ENCODE measurements around the gene NFATC1. TPM values are rescaled to one million over a fixed set of nuclear protein-coding genes. Genes with fewer than 3 reads are reported as not detected.

The NFATC1 gene
- total RNA-seq, 5 donors from 2014 or later (not counting 1 experiment from before 2014, with no cell fraction given) = 58.1 to 108 (median 66.0) TPM

- H3K4me3 ChIP-seq (ENCODE audit: control insufficient read depth in 1 of 2, extremely low read depth in 1 of 2, low read length in 1 of 2) = peak overlapping the region; percentile 48 to 53
- Mint-ChIP-seq H3K36me3 (peaks cover 7% of the 10 kb centered on the region), H3K27ac (peak overlapping the region; percentile 94 to 95), H3K4me1 (peaks cover 65 to 91% (median 79%) of the 10 kb centered on the region in 3 donors), H3K27me3 (no peaks in the 10 kb centered on the region), H3K9me3 (no peaks in the 10 kb centered on the region), H3K4me3 (peak overlapping the region; percentile 79 to 86 (median 80))
- no peaks in the 10 kb centered on the region for H3K27me3 ChIP-seq (replicated peaks in 1 of 2; ENCODE audit: control insufficient read depth in 2 of 2, extremely low read depth in 1 of 2, insufficient read depth in 2 of 2, low read length in 1 of 2)
- peaks cover under 1 to 4% of the 10 kb centered on the region in 2 donors for H3K36me3 ChIP-seq (ENCODE audit: control insufficient read depth in 2 of 2, extremely low read depth in 1 of 2, insufficient read depth in 1 of 2, low read length in 1 of 2)
- DNase-seq (peak; percentile 44 to 89 (median 74)), ATAC-seq (replicated peaks in 1 of 4) (peak; percentile 2 to 46 (median 30))
- ChIA-PET CTCF (interaction anchor here in 1 of 2 donors (0.5 to 1.8 kb wide), 5 partner anchors 55 to 512 kb away, joined by 3 to 7 read pairs (median 4); partner anchors contain the start of gene RBFA), POLR2A (interaction anchor here (0.6 to 1.6 kb wide), 3 partner anchors 15 to 129 kb away, joined by 4 to 7 read pairs (median 5); no protein-coding TSS in a partner anchor)
- WGBS (ENCODE audit: insufficient coverage) = 11% methylated on average over 10 of the region's 17 CpGs
- H3K27ac ChIP-seq (ENCODE audit: low read length) = peak overlapping the region; percentile 89
- H3K4me1 ChIP-seq (ENCODE audit: control insufficient read depth in 1 of 2, extremely low read depth in 1 of 2, insufficient read depth in 2 of 2, low read length in 2 of 2) = peaks cover 54 to 92% of the 10 kb centered on the region in 2 experiments
- H3K9me3 ChIP-seq = no peaks in the 10 kb centered on the region
Observed at GRCh38 chr18:79522451-79523205, 126.9 kb downstream of the NFATC1 start.

GRCh38 chr18:79523206-79523735 is 127.5 kb downstream of the NFATC1 start:
- Histone ChIP-seq H3K4me1 (ENCODE audit: control insufficient read depth in 1 of 2, extremely low read depth in 1 of 2, insufficient read depth in 2 of 2, low read length in 2 of 2) (peaks cover 48 to 86% of the 10 kb centered on the region in 2 experiments), H3K27ac (ENCODE audit: low read length) (peak overlapping the region; percentile 89), H3K27me3 (replicated peaks in 1 of 2; ENCODE audit: control insufficient read depth in 2 of 2, extremely low read depth in 1 of 2, insufficient read depth in 2 of 2, low read length in 1 of 2) (no peaks in the 10 kb centered on the region), H3K36me3 (ENCODE audit: control insufficient read depth in 2 of 2, extremely low read depth in 1 of 2, insufficient read depth in 1 of 2, low read length in 1 of 2) (peaks cover 4 to 7% of the 10 kb centered on the region in 2 donors), H3K4me3 (ENCODE audit: control insufficient read depth in 1 of 2, extremely low read depth in 1 of 2, low read length in 1 of 2) (peak overlapping the region; percentile 48 to 53), H3K9me3 (no peaks in the 10 kb centered on the region)
- no peaks in the 10 kb centered on the region for H3K27me3 Mint-ChIP-seq
- peaks cover 8% of the 10 kb centered on the region for H3K36me3 Mint-ChIP-seq
- ChIA-PET POLR2A (interaction anchor here (0.6 to 1.7 kb wide), 8 partner anchors 15 to 147 kb away, joined by 3 to 9 read pairs (median 4); no protein-coding TSS in a partner anchor), CTCF (interaction anchor here in 1 of 2 donors (0.5 to 1.8 kb wide), 6 partner anchors 55 to 511 kb away, joined by 3 to 7 read pairs (median 4); partner anchors contain the start of gene RBFA)
- peak overlapping the region; percentile 94 to 95 for H3K27ac Mint-ChIP-seq
- peaks cover 58 to 88% (median 72%) of the 10 kb centered on the region in 3 donors for H3K4me1 Mint-ChIP-seq
- DNase-seq = peak in 34 of 35 experiments; percentile 41 to 88 (median 72)
- WGBS (ENCODE audit: insufficient coverage) = 5% methylated on average over 8 of the region's 11 CpGs
- H3K9me3 Mint-ChIP-seq = no peaks in the 10 kb centered on the region
- H3K4me3 Mint-ChIP-seq = peak overlapping the region; percentile 79 to 86 (median 80)
- peak; percentile 50 to 77 (median 52) for ATAC-seq (replicated peaks in 1 of 4)

GRCh38 chr18:79523736-79524180 is 128.0 kb downstream of the NFATC1 start:
- Histone ChIP-seq H3K4me1 (ENCODE audit: control insufficient read depth in 1 of 2, extremely low read depth in 1 of 2, insufficient read depth in 2 of 2, low read length in 2 of 2) (peaks cover 45 to 81% of the 10 kb centered on the region in 2 experiments), H3K27me3 (replicated peaks in 1 of 2; ENCODE audit: control insufficient read depth in 2 of 2, extremely low read depth in 1 of 2, insufficient read depth in 2 of 2, low read length in 1 of 2) (no peaks in the 10 kb centered on the region), H3K4me3 (ENCODE audit: control insufficient read depth in 1 of 2, extremely low read depth in 1 of 2, low read length in 1 of 2) (peak overlapping the region; percentile 48 to 53), H3K27ac (ENCODE audit: low read length) (peak overlapping the region; percentile 89), H3K36me3 (ENCODE audit: control insufficient read depth in 2 of 2, extremely low read depth in 1 of 2, insufficient read depth in 1 of 2, low read length in 1 of 2) (peaks cover 4 to 11% of the 10 kb centered on the region in 2 donors), H3K9me3 (no peaks in the 10 kb centered on the region)
- CTCF ChIA-PET = interaction anchor here (0.6 to 1.8 kb wide), 7 partner anchors 56 to 511 kb away, joined by 3 to 7 read pairs (median 3); partner anchors contain the start of gene RBFA (in 1 of the 2)
- POLR2A ChIA-PET = interaction anchor here (0.6 to 1.7 kb wide), 7 partner anchors 118 to 148 kb away, joined by 3 to 9 read pairs (median 5); no protein-coding TSS in a partner anchor
- ATAC-seq (replicated peaks in 1 of 4) = peak; percentile 60 to 76 (median 67)
- Mint-ChIP-seq H3K9me3 (no peaks in the 10 kb centered on the region), H3K27ac (peak overlapping the region; percentile 94 to 95), H3K4me1 (peaks cover 57 to 88% (median 69%) of the 10 kb centered on the region in 3 donors), H3K4me3 (peak overlapping the region; percentile 79 to 86 (median 80)), H3K27me3 (no peaks in the 10 kb centered on the region), H3K36me3 (peaks cover 11% of the 10 kb centered on the region)
- WGBS (ENCODE audit: insufficient coverage) = 0% methylated on average over 2 of the region's 13 CpGs
- peak in 34 of 35 experiments; percentile 37 to 90 (median 77) for DNase-seq

GRCh38 chr18:79524181-79525078 is 128.7 kb downstream of the NFATC1 start:
- Mint-ChIP-seq H3K4me1 (peaks cover 55 to 91% (median 68%) of the 10 kb centered on the region in 3 donors), H3K27me3 (no peaks in the 10 kb centered on the region), H3K27ac (peak overlapping the region; percentile 94 to 95), H3K9me3 (no peaks in the 10 kb centered on the region), H3K4me3 (peak overlapping the region; percentile 69 to 86 (median 80)), H3K36me3 (peaks cover 16% of the 10 kb centered on the region)
- Histone ChIP-seq H3K27ac (ENCODE audit: low read length) (peak overlapping the region; percentile 89), H3K4me3 (ENCODE audit: control insufficient read depth in 1 of 2, extremely low read depth in 1 of 2, low read length in 1 of 2) (peak overlapping the region; percentile 48 to 53), H3K27me3 (replicated peaks in 1 of 2; ENCODE audit: control insufficient read depth in 2 of 2, extremely low read depth in 1 of 2, insufficient read depth in 2 of 2, low read length in 1 of 2) (no peaks in the 10 kb centered on the region), H3K9me3 (no peaks in the 10 kb centered on the region), H3K36me3 (ENCODE audit: control insufficient read depth in 2 of 2, extremely low read depth in 1 of 2, insufficient read depth in 1 of 2, low read length in 1 of 2) (peaks cover 4 to 18% of the 10 kb centered on the region in 2 donors), H3K4me1 (ENCODE audit: control insufficient read depth in 1 of 2, extremely low read depth in 1 of 2, insufficient read depth in 2 of 2, low read length in 2 of 2) (peaks cover 40 to 75% of the 10 kb centered on the region in 2 experiments)
- ChIA-PET POLR2A (interaction anchor here (0.6 to 1.7 kb wide), 6 partner anchors 119 to 149 kb away, joined by 3 to 9 read pairs (median 4); no protein-coding TSS in a partner anchor), CTCF (interaction anchor here (0.6 to 1.8 kb wide), 5 partner anchors 119 to 153 kb away, joined by 3 to 7 read pairs (median 3); no protein-coding TSS in a partner anchor)
- peak in 33 of 35 experiments; percentile 32 to 72 (median 49) for DNase-seq
- ATAC-seq (replicated peaks in 1 of 4) = peak; percentile 13 to 46 (median 37)
- WGBS (ENCODE audit: insufficient coverage) = 8% methylated on average over 51 of the region's 63 CpGs

GRCh38 chr18:79525556-79526467 is 130.1 kb downstream of the NFATC1 start:
- H3K9me3 ChIP-seq = no peaks in the 10 kb centered on the region
- no peaks in the 10 kb centered on the region for H3K9me3 Mint-ChIP-seq
- no peak for ATAC-seq (replicated peaks in 1 of 4)
- H3K36me3 ChIP-seq (ENCODE audit: control insufficient read depth in 2 of 2, extremely low read depth in 1 of 2, insufficient read depth in 1 of 2, low read length in 1 of 2) = peaks cover 4 to 24% of the 10 kb centered on the region in 2 donors
- no peak overlapping the region for H3K4me3 ChIP-seq (ENCODE audit: control insufficient read depth in 1 of 2, extremely low read depth in 1 of 2, low read length in 1 of 2)
- H3K27me3 ChIP-seq (replicated peaks in 1 of 2; ENCODE audit: control insufficient read depth in 2 of 2, extremely low read depth in 1 of 2, insufficient read depth in 2 of 2, low read length in 1 of 2) = no peaks in the 10 kb centered on the region
- peak overlapping the region; percentile 39 to 43 for H3K27ac Mint-ChIP-seq
- H3K4me3 Mint-ChIP-seq = peak overlapping the region in 2 of 3 donors; percentile 41 to 73
- ChIA-PET POLR2A (no interaction called here), CTCF (interaction anchor here in 1 of 2 donors (0.7 kb wide), 1 partner anchor 133 kb away, joined by 4 read pairs; no protein-coding TSS in a partner anchor)
- no peaks in the 10 kb centered on the region for H3K27me3 Mint-ChIP-seq
- peaks cover 33 to 61% of the 10 kb centered on the region in 2 experiments for H3K4me1 ChIP-seq (ENCODE audit: control insufficient read depth in 1 of 2, extremely low read depth in 1 of 2, insufficient read depth in 2 of 2, low read length in 2 of 2)
- 96% methylated on average over 37 of the region's 39 CpGs for WGBS (ENCODE audit: insufficient coverage)
- peaks cover 46 to 77% (median 54%) of the 10 kb centered on the region in 3 donors for H3K4me1 Mint-ChIP-seq
- DNase-seq = no peak
- H3K27ac ChIP-seq (ENCODE audit: low read length) = no peak overlapping the region
- H3K36me3 Mint-ChIP-seq = peaks cover 16% of the 10 kb centered on the region
